Panc1 (cell line): ENCODE results near the gene ADGRB3.
A peak's percentile ranks its signal among the peaks of the same experiment; 100 is the strongest.

ENCODE experiments used
- POLR2AphosphoS5 ChIP-seq: IDR thresholded peaks from 2 replicates; pipeline ENCODE4 v1.6.1; 2012; ENCODE audit warnings: mild to moderate bottlenecking, low read depth, low read length, moderate library complexity
- TCF7L2 ChIP-seq: IDR thresholded peaks from 2 replicates; pipeline ENCODE4 v1.6.1; 2011; ENCODE audit warnings: mild to moderate bottlenecking, low read depth, low read length, inconsistent platforms
- TF ChIP-seq, protein P1 (sequence below): fragments of 450-650 bp; IDR thresholded peaks from 2 replicates; pipeline ENCODE4 v1.5.1; 2017; ENCODE audit warnings: mild to moderate bottlenecking
- TF ChIP-seq, protein P2 (sequence below), 2 experiments: IDR thresholded peaks; 2 replicates each; pipeline ENCODE4 v1.6.1; 2011 to 2012; ENCODE audit warnings: low read depth in 2 of 2, control low read depth in 1 of 2, low read length in 1 of 2, mild to moderate bottlenecking in 1 of 2, moderate library complexity in 1 of 2; ENCODE audit not compliant: insufficient read depth in 1 of 2

DNA sequence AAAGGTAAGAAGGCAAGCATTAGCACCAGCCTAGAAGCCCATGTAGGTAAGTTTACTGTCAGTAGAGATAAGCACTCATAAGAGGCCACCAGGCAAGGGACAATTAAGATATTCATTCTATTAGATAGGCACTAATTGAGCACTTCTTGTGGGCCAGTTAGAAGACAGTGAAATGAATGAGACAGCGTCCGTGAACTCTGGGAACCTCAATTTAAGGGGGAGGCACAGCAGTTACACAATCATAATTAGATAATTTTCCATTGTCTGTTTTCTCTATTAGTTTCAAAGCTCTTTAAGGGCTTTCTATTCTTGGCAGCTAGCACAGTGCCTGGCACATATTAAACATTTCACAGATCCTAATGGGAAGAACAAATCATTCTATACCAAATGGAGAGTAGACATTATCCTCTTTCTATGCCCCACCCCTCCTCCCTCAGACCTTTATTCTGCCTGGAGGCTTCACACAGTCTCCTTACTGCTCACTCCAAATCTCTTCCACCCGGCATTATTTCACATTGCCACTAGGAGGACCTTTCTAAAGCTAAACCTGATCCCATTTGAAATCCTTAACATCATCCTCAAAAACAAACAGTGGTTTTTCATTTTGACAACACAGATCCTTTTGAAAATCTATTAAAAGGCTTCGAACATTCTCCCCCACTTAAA is 529.6 kb downstream of the ADGRB3 start:
- TF ChIP-seq, protein P1, sequence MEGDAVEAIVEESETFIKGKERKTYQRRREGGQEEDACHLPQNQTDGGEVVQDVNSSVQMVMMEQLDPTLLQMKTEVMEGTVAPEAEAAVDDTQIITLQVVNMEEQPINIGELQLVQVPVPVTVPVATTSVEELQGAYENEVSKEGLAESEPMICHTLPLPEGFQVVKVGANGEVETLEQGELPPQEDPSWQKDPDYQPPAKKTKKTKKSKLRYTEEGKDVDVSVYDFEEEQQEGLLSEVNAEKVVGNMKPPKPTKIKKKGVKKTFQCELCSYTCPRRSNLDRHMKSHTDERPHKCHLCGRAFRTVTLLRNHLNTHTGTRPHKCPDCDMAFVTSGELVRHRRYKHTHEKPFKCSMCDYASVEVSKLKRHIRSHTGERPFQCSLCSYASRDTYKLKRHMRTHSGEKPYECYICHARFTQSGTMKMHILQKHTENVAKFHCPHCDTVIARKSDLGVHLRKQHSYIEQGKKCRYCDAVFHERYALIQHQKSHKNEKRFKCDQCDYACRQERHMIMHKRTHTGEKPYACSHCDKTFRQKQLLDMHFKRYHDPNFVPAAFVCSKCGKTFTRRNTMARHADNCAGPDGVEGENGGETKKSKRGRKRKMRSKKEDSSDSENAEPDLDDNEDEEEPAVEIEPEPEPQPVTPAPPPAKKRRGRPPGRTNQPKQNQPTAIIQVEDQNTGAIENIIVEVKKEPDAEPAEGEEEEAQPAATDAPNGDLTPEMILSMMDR, result peak; percentile 21; the same call in 1 of the 2 replicates
- TF ChIP-seq POLR2AphosphoS5, result no peak
- TF ChIP-seq, protein P2, sequence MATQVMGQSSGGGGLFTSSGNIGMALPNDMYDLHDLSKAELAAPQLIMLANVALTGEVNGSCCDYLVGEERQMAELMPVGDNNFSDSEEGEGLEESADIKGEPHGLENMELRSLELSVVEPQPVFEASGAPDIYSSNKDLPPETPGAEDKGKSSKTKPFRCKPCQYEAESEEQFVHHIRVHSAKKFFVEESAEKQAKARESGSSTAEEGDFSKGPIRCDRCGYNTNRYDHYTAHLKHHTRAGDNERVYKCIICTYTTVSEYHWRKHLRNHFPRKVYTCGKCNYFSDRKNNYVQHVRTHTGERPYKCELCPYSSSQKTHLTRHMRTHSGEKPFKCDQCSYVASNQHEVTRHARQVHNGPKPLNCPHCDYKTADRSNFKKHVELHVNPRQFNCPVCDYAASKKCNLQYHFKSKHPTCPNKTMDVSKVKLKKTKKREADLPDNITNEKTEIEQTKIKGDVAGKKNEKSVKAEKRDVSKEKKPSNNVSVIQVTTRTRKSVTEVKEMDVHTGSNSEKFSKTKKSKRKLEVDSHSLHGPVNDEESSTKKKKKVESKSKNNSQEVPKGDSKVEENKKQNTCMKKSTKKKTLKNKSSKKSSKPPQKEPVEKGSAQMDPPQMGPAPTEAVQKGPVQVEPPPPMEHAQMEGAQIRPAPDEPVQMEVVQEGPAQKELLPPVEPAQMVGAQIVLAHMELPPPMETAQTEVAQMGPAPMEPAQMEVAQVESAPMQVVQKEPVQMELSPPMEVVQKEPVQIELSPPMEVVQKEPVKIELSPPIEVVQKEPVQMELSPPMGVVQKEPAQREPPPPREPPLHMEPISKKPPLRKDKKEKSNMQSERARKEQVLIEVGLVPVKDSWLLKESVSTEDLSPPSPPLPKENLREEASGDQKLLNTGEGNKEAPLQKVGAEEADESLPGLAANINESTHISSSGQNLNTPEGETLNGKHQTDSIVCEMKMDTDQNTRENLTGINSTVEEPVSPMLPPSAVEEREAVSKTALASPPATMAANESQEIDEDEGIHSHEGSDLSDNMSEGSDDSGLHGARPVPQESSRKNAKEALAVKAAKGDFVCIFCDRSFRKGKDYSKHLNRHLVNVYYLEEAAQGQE (IDR thresholded peaks at IDR 0.05; ENCODE audit: insufficient read depth in 1 of 2, low read depth in 2 of 2, low read length in 1 of 2), result no peak
- TF ChIP-seq TCF7L2, result no peak
